ENCODE measurements around the gene KLHL40. TPM values are rescaled to one million over a fixed set of nuclear protein-coding genes. Genes with fewer than 3 reads are reported as not detected.

Gene KLHL40
- polyA plus RNA-seq, 1 experiment: not detected

DNA sequence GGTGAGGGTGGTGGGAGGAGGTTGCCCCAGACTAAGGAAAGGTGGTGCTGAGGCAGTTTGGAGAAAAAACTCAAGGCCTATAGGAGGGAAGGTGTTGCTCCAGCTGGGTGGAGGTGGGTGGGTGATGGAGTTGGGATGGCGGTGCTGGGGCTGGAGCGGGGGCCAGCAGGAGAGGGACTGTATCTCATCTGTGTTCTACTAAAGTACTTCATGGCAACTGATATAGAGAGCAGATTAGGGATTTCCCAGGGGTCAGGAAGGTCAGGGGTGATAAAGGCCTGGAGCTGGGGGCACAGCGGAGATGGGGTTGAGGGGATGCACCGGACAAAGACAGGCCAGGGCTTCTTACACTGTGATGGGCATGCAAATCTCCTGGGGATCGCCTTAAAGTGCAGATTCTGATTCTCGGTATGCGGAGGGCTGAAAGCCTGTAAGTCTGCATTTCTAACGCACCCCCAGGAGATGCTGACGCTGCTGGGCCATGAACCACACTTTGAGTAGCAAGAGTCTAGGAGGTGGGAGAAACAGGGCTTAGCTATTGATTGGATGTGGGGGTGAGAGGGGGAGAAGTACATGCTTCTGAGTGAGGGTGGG is 4.2 kb downstream of the KLHL40 start:
- Histone ChIP-seq H3K27me3 (ENCODE audit: control insufficient read depth, insufficient read depth, low read length) (peaks cover 47% of the 10 kb centered on the region), H3K27ac (ENCODE audit: low read depth, low read length) (no peak overlapping the region), H3K9me3 (ENCODE audit: control insufficient read depth, insufficient read depth, low read length) (peaks cover 12% of the 10 kb centered on the region; the same call in 1 of the 2 replicates), H3K4me3 (ENCODE audit: low read depth, low read length) (no peak overlapping the region)
- no peak for DNase-seq (ENCODE audit: low read depth, low spot score)
- ChIA-PET CTCF (no interaction called here), POLR2A (no interaction called here)
- TF ChIP-seq, protein P1, sequence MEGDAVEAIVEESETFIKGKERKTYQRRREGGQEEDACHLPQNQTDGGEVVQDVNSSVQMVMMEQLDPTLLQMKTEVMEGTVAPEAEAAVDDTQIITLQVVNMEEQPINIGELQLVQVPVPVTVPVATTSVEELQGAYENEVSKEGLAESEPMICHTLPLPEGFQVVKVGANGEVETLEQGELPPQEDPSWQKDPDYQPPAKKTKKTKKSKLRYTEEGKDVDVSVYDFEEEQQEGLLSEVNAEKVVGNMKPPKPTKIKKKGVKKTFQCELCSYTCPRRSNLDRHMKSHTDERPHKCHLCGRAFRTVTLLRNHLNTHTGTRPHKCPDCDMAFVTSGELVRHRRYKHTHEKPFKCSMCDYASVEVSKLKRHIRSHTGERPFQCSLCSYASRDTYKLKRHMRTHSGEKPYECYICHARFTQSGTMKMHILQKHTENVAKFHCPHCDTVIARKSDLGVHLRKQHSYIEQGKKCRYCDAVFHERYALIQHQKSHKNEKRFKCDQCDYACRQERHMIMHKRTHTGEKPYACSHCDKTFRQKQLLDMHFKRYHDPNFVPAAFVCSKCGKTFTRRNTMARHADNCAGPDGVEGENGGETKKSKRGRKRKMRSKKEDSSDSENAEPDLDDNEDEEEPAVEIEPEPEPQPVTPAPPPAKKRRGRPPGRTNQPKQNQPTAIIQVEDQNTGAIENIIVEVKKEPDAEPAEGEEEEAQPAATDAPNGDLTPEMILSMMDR (IDR thresholded peaks at IDR 0.05; ENCODE audit: low read depth, low read length): no peak

DNA sequence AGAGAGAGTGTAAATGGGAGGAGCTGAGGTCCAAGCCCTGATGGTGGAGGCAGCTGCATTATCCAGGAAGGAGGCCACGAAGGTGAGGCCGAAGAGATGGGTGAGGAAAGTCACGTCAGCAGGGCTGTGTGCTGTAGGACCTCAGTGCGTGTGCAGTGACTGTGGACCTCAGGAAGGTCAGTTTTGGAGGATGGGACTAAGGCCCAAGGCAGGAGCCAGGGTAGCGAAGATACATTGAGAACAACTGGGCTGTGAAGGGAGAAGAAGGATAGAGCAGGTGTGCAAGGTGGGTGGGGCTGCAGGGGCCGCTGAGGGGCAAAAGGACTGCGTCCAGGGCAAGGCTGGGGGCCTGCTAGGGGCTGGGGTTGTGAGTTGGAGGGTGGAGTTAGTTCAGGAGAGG is 4.9 kb downstream of the KLHL40 start:
- CTCF ChIA-PET: no interaction called here
- H3K9me3 ChIP-seq (ENCODE audit: control insufficient read depth, insufficient read depth, low read length): peaks cover 12% of the 10 kb centered on the region; the same call in 1 of the 2 replicates
- H3K27me3 ChIP-seq (ENCODE audit: control insufficient read depth, insufficient read depth, low read length): peaks cover 47% of the 10 kb centered on the region
- no peak overlapping the region for H3K27ac ChIP-seq (ENCODE audit: low read depth, low read length)
- no peak for DNase-seq (ENCODE audit: low read depth, low spot score)
- no peak overlapping the region for H3K4me3 ChIP-seq (ENCODE audit: low read depth, low read length)
- POLR2A ChIA-PET: no interaction called here
- TF ChIP-seq, protein P1 (IDR thresholded peaks at IDR 0.05; ENCODE audit: low read depth, low read length): no peak

DNA sequence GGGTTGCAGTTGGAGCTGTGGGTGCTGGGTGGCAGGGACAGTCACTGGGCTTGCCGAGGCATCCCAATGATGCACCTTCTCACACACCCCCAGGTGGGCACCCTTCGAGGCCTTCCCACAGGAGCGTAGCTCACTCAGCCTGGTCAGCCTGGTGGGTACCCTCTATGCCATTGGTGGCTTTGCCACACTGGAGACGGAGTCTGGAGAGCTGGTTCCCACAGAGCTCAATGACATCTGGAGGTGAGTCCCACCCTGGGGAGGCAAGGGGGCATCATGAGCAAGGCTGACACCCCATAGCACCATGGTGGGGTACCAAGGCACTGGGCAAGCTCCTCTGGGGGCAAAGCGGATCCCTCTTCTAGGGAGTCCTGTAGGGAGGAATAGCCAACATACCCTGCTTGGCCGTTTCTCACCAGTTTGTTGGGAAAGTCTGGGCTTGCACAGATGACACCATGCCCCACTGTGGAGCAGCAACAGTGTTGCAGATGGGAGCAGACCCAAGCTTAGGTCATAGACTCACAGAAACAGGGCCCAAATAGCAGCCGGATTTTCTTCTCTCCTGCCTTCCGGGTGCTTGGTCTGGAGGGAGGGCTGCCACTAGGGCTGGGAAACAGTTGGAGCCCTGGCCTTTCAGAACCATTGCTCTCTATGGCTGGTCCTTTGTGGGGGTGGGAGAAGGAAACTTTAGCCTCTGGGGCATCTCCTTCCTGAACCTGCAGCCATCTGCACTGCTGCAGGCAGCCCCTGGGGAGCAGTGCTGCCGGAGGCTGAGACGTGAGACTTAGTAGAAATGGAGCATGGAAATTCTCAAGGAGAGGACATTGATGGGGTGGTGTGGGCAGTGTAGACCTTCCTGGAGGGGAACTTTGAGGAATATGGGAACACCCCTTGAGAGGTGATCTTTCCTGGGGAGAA is 5.7 kb downstream of the KLHL40 start:
- DNase-seq (ENCODE audit: low read depth, low spot score): no peak
- H3K27ac ChIP-seq (ENCODE audit: low read depth, low read length): no peak overlapping the region
- H3K9me3 ChIP-seq (ENCODE audit: control insufficient read depth, insufficient read depth, low read length): peaks cover 6% of the 10 kb centered on the region; the same call in 1 of the 2 replicates
- peaks cover 41% of the 10 kb centered on the region for H3K27me3 ChIP-seq (ENCODE audit: control insufficient read depth, insufficient read depth, low read length)
- ChIA-PET POLR2A (no interaction called here), CTCF (no interaction called here)
- no peak overlapping the region for H3K4me3 ChIP-seq (ENCODE audit: low read depth, low read length)
- TF ChIP-seq, protein P1 (IDR thresholded peaks at IDR 0.05; ENCODE audit: low read depth, low read length): no peak

DNA sequence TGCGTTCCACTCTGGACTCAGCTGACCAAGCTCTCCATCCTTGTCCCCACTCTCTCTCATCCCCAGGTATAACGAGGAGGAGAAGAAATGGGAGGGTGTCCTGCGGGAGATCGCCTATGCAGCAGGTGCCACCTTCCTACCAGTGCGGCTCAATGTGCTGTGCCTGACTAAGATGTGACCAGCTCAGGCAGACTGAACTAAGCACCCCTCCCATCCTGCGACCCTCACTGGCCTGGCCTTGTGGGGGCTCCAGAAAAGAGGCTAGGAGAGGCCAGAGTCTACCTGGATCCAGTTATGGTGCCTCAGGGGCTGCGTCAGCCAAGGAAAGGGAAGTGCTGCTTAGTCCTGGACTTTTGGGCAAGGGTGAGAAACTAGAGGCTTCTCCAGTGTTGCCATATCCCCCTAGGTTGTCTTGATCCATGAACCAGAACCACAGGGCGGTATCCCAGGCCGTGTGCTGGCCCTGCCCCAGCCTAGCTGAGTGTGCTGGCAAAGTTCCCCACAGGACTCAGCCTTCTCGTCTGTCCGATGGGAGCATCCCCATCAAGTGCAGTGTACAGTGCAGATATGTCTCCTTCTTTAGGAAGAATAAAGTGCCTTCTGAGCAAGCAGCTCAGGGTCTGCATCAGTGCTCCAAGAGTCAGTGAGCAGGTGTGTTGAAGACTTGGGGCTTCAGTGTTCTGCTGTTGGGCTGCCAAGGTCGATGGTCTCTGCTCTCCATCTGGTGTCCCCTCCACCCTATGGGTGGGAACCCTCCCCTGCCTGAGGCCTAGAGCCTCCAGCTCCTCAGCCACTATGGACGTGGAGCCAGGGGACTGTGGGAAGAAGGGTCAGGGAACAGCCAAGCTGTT is 6.7 kb downstream of the KLHL40 start:
- DNase-seq (ENCODE audit: low read depth, low spot score): no peak
- Histone ChIP-seq H3K9me3 (ENCODE audit: control insufficient read depth, insufficient read depth, low read length) (no peaks in the 10 kb centered on the region), H3K27me3 (ENCODE audit: control insufficient read depth, insufficient read depth, low read length) (peaks cover 35% of the 10 kb centered on the region), H3K4me3 (ENCODE audit: low read depth, low read length) (no peak overlapping the region), H3K27ac (ENCODE audit: low read depth, low read length) (no peak overlapping the region)
- TF ChIP-seq, protein P1 (IDR thresholded peaks at IDR 0.05; ENCODE audit: low read depth, low read length): no peak
- POLR2A ChIA-PET: no interaction called here
- CTCF ChIA-PET: no interaction called here
